CD4-positive, alpha-beta memory T cell (primary cell): ENCODE data around the gene PLAC9. TPM values are rescaled to one million over a fixed set of nuclear protein-coding genes. Genes with fewer than 3 reads are reported as not detected.

Experiments used
- CTCF ChIA-PET: fragments of 350-600 bp; sonication (Branson Sonifier 250); formaldehyde crosslinking; loops from one replicate; lab custom pipeline; 2021; ENCODE audit warnings: inconsistent platforms; ENCODE audit not compliant: partially characterized antibody; lab: Charles Lee
- POLR2A ChIA-PET: fragments of 350-600 bp; sonication (Branson Sonifier 250); formaldehyde crosslinking; loops from one replicate; lab custom pipeline; 2021; ENCODE audit not compliant: partially characterized antibody; lab: Charles Lee
- DNase-seq, 5 donors: peaks; one replicate each; pipeline versions ENCODE4 v3.0.0 to v3.0.0-alpha.2; 2020 to 2022; ENCODE audit warnings: mixed read lengths in 1 of 5
- H3K27ac ChIP-seq: one replicate; pipeline ENCODE4 v1.7.0; 2013; ENCODE audit warnings: low read depth, low read length
- H3K27me3 ChIP-seq: 2 replicates; pipeline ENCODE4 v1.7.0; 2013; ENCODE audit warnings: mild to moderate bottlenecking, low read length, moderate library complexity; ENCODE audit not compliant: insufficient read depth
- H3K36me3 ChIP-seq: 2 replicates; pipeline ENCODE4 v1.7.0; 2013; ENCODE audit warnings: mild to moderate bottlenecking, low read length, moderate library complexity; ENCODE audit not compliant: insufficient read depth
- H3K4me1 ChIP-seq: 2 replicates; pipeline ENCODE4 v1.7.0; 2013; ENCODE audit warnings: mild to moderate bottlenecking, low read length, moderate library complexity; ENCODE audit not compliant: insufficient read depth
- H3K4me3 ChIP-seq, 2 donors: one replicate each; pipeline ENCODE4 v1.7.0; 2013; ENCODE audit warnings: low read length in 2 of 2, mild to moderate bottlenecking in 1 of 2
- H3K9me3 ChIP-seq, 2 donors: one replicate each; pipeline ENCODE4 v1.7.0; 2013; ENCODE audit warnings: low read length in 2 of 2, control low read depth in 1 of 2; ENCODE audit not compliant: control insufficient read depth in 1 of 2
- H3K27ac Mint-ChIP-seq, 7 donors: one replicate each; pipeline ENCODE4 v1.8.0; 2020 to 2021; ENCODE audit warnings: mixed read lengths in 7 of 7, mild to moderate bottlenecking in 6 of 7, inconsistent platforms in 3 of 7, moderate library complexity in 3 of 7
- H3K27me3 Mint-ChIP-seq, 2 donors: one replicate each; pipeline ENCODE4 v1.8.0; 2020 to 2021; ENCODE audit warnings: mixed read lengths in 2 of 2
- H3K36me3 Mint-ChIP-seq, 2 donors: one replicate each; pipeline ENCODE4 v1.8.0; 2020 to 2021; ENCODE audit warnings: mixed read lengths in 2 of 2, inconsistent platforms in 1 of 2, mild to moderate bottlenecking in 1 of 2
- H3K4me1 Mint-ChIP-seq, 4 donors: one replicate each; pipeline ENCODE4 v1.8.0; 2020 to 2021; ENCODE audit warnings: mixed read lengths in 4 of 4, mild to moderate bottlenecking in 1 of 4
- H3K4me3 Mint-ChIP-seq, 8 donors: one replicate each; pipeline ENCODE4 v1.8.0; 2020 to 2021; ENCODE audit warnings: mixed read lengths in 8 of 8, mild to moderate bottlenecking in 7 of 8, moderate library complexity in 6 of 8, inconsistent platforms in 3 of 8
- H3K9me3 Mint-ChIP-seq, 8 donors: one replicate each; pipeline ENCODE4 v1.8.0; 2020 to 2021; ENCODE audit warnings: mixed read lengths in 8 of 8, mild to moderate bottlenecking in 5 of 8, inconsistent platforms in 3 of 8, moderate library complexity in 1 of 8
- intact Hi-C: fragments of 100-400 bp; cut with micrococcal nuclease; formaldehyde crosslinking; loops from one replicate; pipeline ENCODE4 v1.15.1; 2023
- polyA plus RNA-seq, 2 donors: library from polyadenylated mRNA; unstranded; fragments of 300-500 nt; fragmentation: Illumina TruSeq; gene quantifications; one replicate each; pipeline ENCODE4 v1.2.3, GENCODE V29; 2021
- total RNA-seq, 2 experiments: library from RNA; stranded (reverse); gene quantifications; one replicate each; pipeline ENCODE4 v1.2.3, GENCODE V29; 2021

PLAC9 gene
- total and polyA plus RNA-seq, 4 experiments from 2014 or later, result 0.81 TPM; not detected in 3

GRCh38 chr10:80159166-80159873 is 26.8 kb downstream of the PLAC9 start:
- peak overlapping the region in 5 of 7 donors; percentile 8 to 84 (median 70) for H3K27ac Mint-ChIP-seq
- intact Hi-C loops, result no loop called here
- H3K36me3 ChIP-seq, result peaks cover 100% of the 10 kb centered on the region
- no peaks in the 10 kb centered on the region for H3K27me3 ChIP-seq
- ChIA-PET CTCF (interaction anchor here (1.0 to 1.3 kb wide), 2 partner anchors 9 to 28 kb away, joined by 3 read pairs; no protein-coding TSS in a partner anchor), POLR2A (interaction anchor here (4.0 kb wide), 1 partner anchor 45 kb away, joined by 15 read pairs; the partner anchor contains the start of gene ANXA11)
- H3K4me3 Mint-ChIP-seq, result no peak overlapping the region
- no peak overlapping the region for H3K27ac ChIP-seq
- H3K9me3 ChIP-seq, result no peaks in the 10 kb centered on the region
- no peaks in the 10 kb centered on the region for H3K27me3 Mint-ChIP-seq
- no peaks in the 10 kb centered on the region for H3K9me3 Mint-ChIP-seq
- no peaks in the 10 kb centered on the region for H3K4me1 ChIP-seq
- H3K4me3 ChIP-seq, result no peak overlapping the region
- DNase-seq, result no peak
- peaks cover 0 to 26% (median 3%) of the 10 kb centered on the region in 4 donors for H3K4me1 Mint-ChIP-seq
- H3K36me3 Mint-ChIP-seq, result peaks cover 91 to 97% of the 10 kb centered on the region in 2 donors

- Histone ChIP-seq H3K4me1 (no peaks in the 10 kb centered on the region), H3K4me3 (no peak overlapping the region), H3K27me3 (no peaks in the 10 kb centered on the region), H3K27ac (no peak overlapping the region), H3K9me3 (no peaks in the 10 kb centered on the region), H3K36me3 (peaks cover 100% of the 10 kb centered on the region)
- intact Hi-C loops, result no loop called here
- Mint-ChIP-seq H3K4me1 (peaks cover 0 to 26% (median 2%) of the 10 kb centered on the region in 4 donors), H3K27ac (peak overlapping the region; percentile 45 to 84 (median 50)), H3K4me3 (peak overlapping the region in 1 of 8 donors; percentile 35), H3K36me3 (peaks cover 82 to 93% of the 10 kb centered on the region in 2 donors), H3K9me3 (no peaks in the 10 kb centered on the region), H3K27me3 (no peaks in the 10 kb centered on the region)
- CTCF ChIA-PET, result interaction anchor here (1.0 to 1.3 kb wide), 3 partner anchors 17 to 61 kb away, joined by 3 to 5 read pairs (median 3); no protein-coding TSS in a partner anchor
- POLR2A ChIA-PET, result interaction anchor here (4.0 kb wide), 1 partner anchor 44 kb away, joined by 15 read pairs; the partner anchor contains the start of gene ANXA11
- no peak for DNase-seq
Measured at GRCh38 chr10:80160361-80161320, 28.1 kb downstream of the PLAC9 start.

GRCh38 chr10:80161321-80162083 is 29.0 kb downstream of the PLAC9 start:
- Mint-ChIP-seq H3K36me3 (peaks cover 82 to 93% of the 10 kb centered on the region in 2 donors), H3K4me1 (peaks cover 0 to 26% (median 2%) of the 10 kb centered on the region in 4 donors), H3K9me3 (no peaks in the 10 kb centered on the region), H3K27me3 (no peaks in the 10 kb centered on the region), H3K4me3 (no peak overlapping the region), H3K27ac (peak overlapping the region; percentile 15 to 78 (median 50))
- H3K27ac ChIP-seq, result no peak overlapping the region
- CTCF ChIA-PET, result interaction anchor here (0.8 to 1.3 kb wide), 5 partner anchors 10 to 60 kb away, joined by 3 to 5 read pairs (median 4); no protein-coding TSS in a partner anchor
- POLR2A ChIA-PET, result interaction anchor here (1.0 to 4.0 kb wide), 3 partner anchors 22 to 43 kb away, joined by 3 to 15 read pairs (median 4); partner anchors contain the start of gene ANXA11
- no peaks in the 10 kb centered on the region for H3K27me3 ChIP-seq
- intact Hi-C loops, result no loop called here
- no peaks in the 10 kb centered on the region for H3K4me1 ChIP-seq
- no peak overlapping the region for H3K4me3 ChIP-seq
- DNase-seq, result no peak
- no peaks in the 10 kb centered on the region for H3K9me3 ChIP-seq
- H3K36me3 ChIP-seq, result peaks cover 94% of the 10 kb centered on the region

- ChIA-PET POLR2A (no interaction called here), CTCF (no interaction called here)
- no peaks in the 10 kb centered on the region for H3K4me1 ChIP-seq
- peaks cover 84% of the 10 kb centered on the region for H3K36me3 ChIP-seq
- H3K4me3 ChIP-seq, result no peak overlapping the region
- H3K27me3 ChIP-seq, result no peaks in the 10 kb centered on the region
- H3K4me1 Mint-ChIP-seq, result peaks cover 0 to 26% (median 2%) of the 10 kb centered on the region in 4 donors
- DNase-seq, result no peak
- peaks cover 61 to 83% of the 10 kb centered on the region in 2 donors for H3K36me3 Mint-ChIP-seq
- H3K27me3 Mint-ChIP-seq, result no peaks in the 10 kb centered on the region
- no peak overlapping the region for H3K27ac ChIP-seq
- no peaks in the 10 kb centered on the region for H3K9me3 ChIP-seq
- peak overlapping the region in 2 of 7 donors; percentile 72 to 81 for H3K27ac Mint-ChIP-seq
- intact Hi-C loops, result no loop called here
- H3K4me3 Mint-ChIP-seq, result no peak overlapping the region
- no peaks in the 10 kb centered on the region for H3K9me3 Mint-ChIP-seq
Measured at GRCh38 chr10:80163741-80164341, 31.3 kb downstream of the PLAC9 start.

GRCh38 chr10:80164596-80164995 is 32.1 kb downstream of the PLAC9 start:
- Mint-ChIP-seq H3K27me3 (no peaks in the 10 kb centered on the region), H3K4me1 (peaks cover 1 to 22% (median 4%) of the 10 kb centered on the region in 4 donors), H3K4me3 (no peak overlapping the region), H3K36me3 (peaks cover 54 to 80% of the 10 kb centered on the region in 2 donors), H3K9me3 (no peaks in the 10 kb centered on the region), H3K27ac (peak overlapping the region in 1 of 7 donors; percentile 22)
- H3K27me3 ChIP-seq, result no peaks in the 10 kb centered on the region
- DNase-seq, result no peak
- peaks cover 82% of the 10 kb centered on the region for H3K36me3 ChIP-seq
- H3K9me3 ChIP-seq, result no peaks in the 10 kb centered on the region
- no peak overlapping the region for H3K4me3 ChIP-seq
- ChIA-PET CTCF (no interaction called here), POLR2A (interaction anchor here (1.4 kb wide), 1 partner anchor 40 kb away, joined by 3 read pairs; no protein-coding TSS in a partner anchor)
- H3K27ac ChIP-seq, result no peak overlapping the region
- intact Hi-C loops, result no loop called here
- H3K4me1 ChIP-seq, result no peaks in the 10 kb centered on the region

- H3K4me3 Mint-ChIP-seq, result no peak overlapping the region
- CTCF ChIA-PET, result interaction anchor here (0.7 to 1.0 kb wide), 3 partner anchors 18 to 96 kb away, joined by 3 read pairs; no protein-coding TSS in a partner anchor
- peak overlapping the region in 1 of 7 donors; percentile 47 for H3K27ac Mint-ChIP-seq
- no peaks in the 10 kb centered on the region for H3K9me3 ChIP-seq
- H3K36me3 ChIP-seq, result peaks cover 82% of the 10 kb centered on the region
- H3K27me3 ChIP-seq, result no peaks in the 10 kb centered on the region
- no peaks in the 10 kb centered on the region for H3K9me3 Mint-ChIP-seq
- H3K4me1 ChIP-seq, result no peaks in the 10 kb centered on the region
- POLR2A ChIA-PET, result interaction anchor here (1.4 kb wide), 1 partner anchor 39 kb away, joined by 3 read pairs; no protein-coding TSS in a partner anchor
- no peak overlapping the region for H3K4me3 ChIP-seq
- no peaks in the 10 kb centered on the region for H3K27me3 Mint-ChIP-seq
- no peak for DNase-seq
- intact Hi-C loops, result loop anchor here (5.0 kb wide), 1 partner anchor 37 kb away; no protein-coding TSS in a partner anchor
- H3K4me1 Mint-ChIP-seq, result peaks cover 5 to 20% (median 9%) of the 10 kb centered on the region in 4 donors
- peaks cover 53 to 80% of the 10 kb centered on the region in 2 donors for H3K36me3 Mint-ChIP-seq
- no peak overlapping the region for H3K27ac ChIP-seq
Measured at GRCh38 chr10:80165173-80165572, 32.6 kb downstream of the PLAC9 start.
